H4 (cell line): ENCODE data around the gene ARHGAP6. TPM values are rescaled to one million over a fixed set of nuclear protein-coding genes. Genes with fewer than 3 reads are reported as not detected.
A peak's percentile ranks its signal among the peaks of the same experiment; 100 is the strongest.

ENCODE experiments used
- DNase-seq: peaks from one replicate; pipeline ENCODE4 v3.0.0-alpha.2; 2015; ENCODE audit warnings: low spot score
- total RNA-seq: library from RNA; depleted of rRNA; stranded (reverse); fragments of >200 nt; shearing (Covaris generic); gene quantifications from 2 replicates; pipeline ENCODE4 v1.2.3, GENCODE V29; 2014

The ARHGAP6 gene
- total RNA-seq, 1 experiment from 2014 or later = 0.14 TPM

GRCh38 chrX:11309220-11309619, 356.5 kb downstream of the ARHGAP6 start:
- DNase-seq = no peak

- no peak for DNase-seq
Measured at GRCh38 chrX:11305641-11306040, 360.1 kb downstream of the ARHGAP6 start.

GRCh38 chrX:11304829-11305228, 360.9 kb downstream of the ARHGAP6 start:
- DNase-seq = no peak

- DNase-seq = no peak
Measured at GRCh38 chrX:11298600-11298999, 367.1 kb downstream of the ARHGAP6 start.

GRCh38 chrX:11296051-11296450, 369.7 kb downstream of the ARHGAP6 start:
- DNase-seq = no peak

GRCh38 chrX:11293113-11293512, 372.6 kb downstream of the ARHGAP6 start, which contains the start of gene AMELX:
TSS of gene AMELX (plus strand) at chrX:11293413. CDS start at chrX:11294789, 1,376 bp downstream.
- DNase-seq = no peak

GRCh38 chrX:11290416-11291102, 375.2 kb downstream of the ARHGAP6 start:
- DNase-seq = no peak

GRCh38 chrX:11287505-11287904, 378.2 kb downstream of the ARHGAP6 start:
- no peak for DNase-seq

GRCh38 chrX:11285651-11286050, 380.1 kb downstream of the ARHGAP6 start:
- no peak for DNase-seq

GRCh38 chrX:11282043-11282442, 383.7 kb downstream of the ARHGAP6 start:
- DNase-seq = no peak

- no peak for DNase-seq
Measured at GRCh38 chrX:11273544-11273943, 392.2 kb downstream of the ARHGAP6 start.

- no peak for DNase-seq
Measured at GRCh38 chrX:11272863-11273262, 392.9 kb downstream of the ARHGAP6 start.

GRCh38 chrX:11272290-11272689, 393.4 kb downstream of the ARHGAP6 start:
- DNase-seq = no peak

GRCh38 chrX:11269996-11270395, 395.7 kb downstream of the ARHGAP6 start:
- DNase-seq = no peak

- DNase-seq = no peak
Measured at GRCh38 chrX:11269006-11269405, 396.7 kb downstream of the ARHGAP6 start.

- DNase-seq = no peak
Measured at GRCh38 chrX:11267425-11267824, 398.3 kb downstream of the ARHGAP6 start.

GRCh38 chrX:11266573-11267003, 399.1 kb downstream of the ARHGAP6 start:
- no peak for DNase-seq

GRCh38 chrX:11265352-11265751, 400.4 kb downstream of the ARHGAP6 start:
- DNase-seq = no peak

GRCh38 chrX:11264925-11265324, 400.8 kb downstream of the ARHGAP6 start:
- no peak for DNase-seq

- peak; percentile 3 for DNase-seq
Measured at GRCh38 chrX:11261260-11261659, 404.5 kb downstream of the ARHGAP6 start.

GRCh38 chrX:11259437-11259836, 406.3 kb downstream of the ARHGAP6 start:
- no peak for DNase-seq

GRCh38 chrX:11257711-11258110, 408.0 kb downstream of the ARHGAP6 start:
- DNase-seq = no peak

- DNase-seq = no peak
Measured at GRCh38 chrX:11257290-11257689, 408.4 kb downstream of the ARHGAP6 start.
